Natural killer cell (primary cell): ENCODE measurements around the gene ZFAND2B. TPM values are rescaled to one million over a fixed set of nuclear protein-coding genes. Genes with fewer than 3 reads are reported as not detected.

ENCODE experiments used
- ATAC-seq, 3 donors: fragments of 150-1000 bp in 2 of 3; fragments of 200-7000 bp in 1 of 3; cut with Tn5 transposase; 1 replicate in 1 of 3; 2 replicates in 2 of 3; pipeline ENCODE4 v1.10.0; 2021; ENCODE audit warnings: mild to moderate bottlenecking in 2 of 3, moderate library complexity in 2 of 3
- DNase-seq, 2 donors: peaks; one replicate each; pipeline versions ENCODE4 v3.0.0 to v3.0.0-alpha.2; 2013 to 2021; ENCODE audit warnings: mixed read lengths in 1 of 2
- H3K27ac ChIP-seq: one replicate; pipeline ENCODE4 v1.5.1; 2013; ENCODE audit warnings: mild to moderate bottlenecking, low read length
- H3K27me3 ChIP-seq: one replicate; pipeline ENCODE4 v1.6.1; 2013; ENCODE audit warnings: low read length; ENCODE audit not compliant: control insufficient read depth, insufficient read depth
- H3K36me3 ChIP-seq: one replicate; pipeline ENCODE4 v1.6.1; 2013; ENCODE audit warnings: low read length; ENCODE audit not compliant: control insufficient read depth, insufficient read depth
- H3K4me1 ChIP-seq: one replicate; pipeline ENCODE4 v1.6.1; 2013; ENCODE audit warnings: low read length; ENCODE audit not compliant: control insufficient read depth, insufficient read depth
- H3K4me3 ChIP-seq: one replicate; pipeline ENCODE4 v1.5.1; 2013; ENCODE audit warnings: low read length
- H3K9me3 ChIP-seq: one replicate; pipeline ENCODE4 v1.6.1; 2013; ENCODE audit warnings: low read length; ENCODE audit not compliant: control insufficient read depth, insufficient read depth
- H3K27ac Mint-ChIP-seq, 2 donors: one replicate each; pipeline ENCODE4 v1.8.0; 2022; ENCODE audit warnings: mild to moderate bottlenecking in 2 of 2, mixed read lengths in 2 of 2, moderate library complexity in 1 of 2
- H3K27me3 Mint-ChIP-seq, 2 donors: one replicate each; pipeline ENCODE4 v1.8.0; 2022; ENCODE audit warnings: low read depth in 2 of 2, mixed read lengths in 2 of 2
- H3K36me3 Mint-ChIP-seq: one replicate; pipeline ENCODE4 v1.8.0; 2022; ENCODE audit warnings: mixed read lengths
- H3K4me1 Mint-ChIP-seq, 2 donors: one replicate each; pipeline ENCODE4 v1.8.0; 2022; ENCODE audit warnings: mixed read lengths in 2 of 2
- H3K4me3 Mint-ChIP-seq: one replicate; pipeline ENCODE4 v1.8.0; 2022; ENCODE audit warnings: mild to moderate bottlenecking, moderate library complexity, mixed read lengths
- H3K9me3 Mint-ChIP-seq, 2 donors: one replicate each; pipeline ENCODE4 v1.8.0; 2022; ENCODE audit warnings: mixed read lengths in 2 of 2
- CTCF ChIP-seq: fragments of 200-600 bp; IDR thresholded peaks from one replicate; pipeline ENCODE4 v1.8.0; 2022; ENCODE audit warnings: antibody characterized with exemption
- WGBS: methylation state at CpG from one replicate; pipeline ENCODE4 v1.1.7; 2013; ENCODE audit warnings: missing lambda C conversion rate; ENCODE audit not compliant: insufficient coverage; 5-methylcytosine and 5-hydroxymethylcytosine counted together
- intact Hi-C: fragments of 100-400 bp; cut with micrococcal nuclease; formaldehyde crosslinking; loops from one replicate; pipeline ENCODE4 v1.14.2; 2022
- total RNA-seq, 4 donors: library from RNA; stranded (reverse); fragments of 120-200 nt in 1 of 4; gene quantifications; one replicate each; pipeline versions ENCODE4 v1.2.3 to v1.2.4, GENCODE V29; 2013 to 2022

ZFAND2B gene
- total RNA-seq, 3 donors from 2014 or later (not counting 1 experiment from before 2014, with no cell fraction given): 67.6 to 84.0 (median 83.4) TPM

DNA sequence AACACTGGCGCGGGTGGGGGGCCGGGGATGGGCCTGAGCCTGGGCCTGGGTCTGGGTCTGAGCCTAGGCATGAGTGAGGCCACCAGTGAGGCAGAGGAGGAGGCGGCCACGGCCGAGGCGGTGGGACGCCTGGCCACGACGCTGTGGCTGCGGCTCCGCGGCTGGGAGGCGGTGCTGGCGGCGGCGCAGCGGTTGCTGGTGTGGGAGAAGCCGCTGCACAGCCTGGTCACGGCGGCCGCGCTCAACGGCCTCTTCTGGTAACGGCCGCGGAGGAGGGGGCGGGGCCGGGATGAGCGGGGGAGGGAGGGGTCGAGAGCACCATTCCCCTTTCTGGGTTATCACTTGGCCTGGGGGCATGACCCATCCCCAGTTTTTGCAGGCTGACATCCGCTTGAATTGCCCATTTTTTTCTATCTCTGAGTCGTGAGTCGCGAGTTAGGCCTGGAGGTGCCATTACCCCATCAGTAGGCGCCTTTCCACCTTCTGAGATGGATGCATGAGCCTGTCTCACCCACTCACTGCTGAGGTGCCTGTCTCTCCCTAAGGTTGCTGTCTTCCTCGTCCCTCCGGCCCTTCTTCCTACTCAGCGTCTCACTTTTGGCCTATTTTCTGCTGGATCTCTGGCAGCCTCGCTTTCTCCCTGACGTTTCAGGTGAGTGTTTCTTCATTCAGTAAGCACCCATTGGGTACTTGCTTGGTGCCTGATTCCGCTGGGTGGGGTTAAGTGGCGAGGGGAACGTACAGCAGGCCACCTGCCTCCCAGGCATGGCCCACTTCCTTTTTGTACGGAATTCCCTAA lies 28.0 kb upstream of the ZFAND2B start:
- ATAC-seq: peak; percentile 1 to 6 (median 2)
- Histone ChIP-seq H3K27me3 (no peaks in the 10 kb centered on the region), H3K36me3 (peaks cover 56% of the 10 kb centered on the region), H3K27ac (peak overlapping the region; percentile 51), H3K9me3 (no peaks in the 10 kb centered on the region), H3K4me1 (peaks cover 43% of the 10 kb centered on the region), H3K4me3 (peak overlapping the region; percentile 39)
- peak in 1 of 2 donors; percentile 66 for DNase-seq
- H3K27me3 Mint-ChIP-seq: no peaks in the 10 kb centered on the region
- peaks cover 9% of the 10 kb centered on the region for H3K36me3 Mint-ChIP-seq
- intact Hi-C loops: loop anchor here (1.0 to 10.0 kb wide), 4 partner anchors 18 to 281 kb away; partner anchors contain the start of genes DNPEP, NHEJ1 and ZFAND2B
- peak overlapping the region; percentile 99 to 100 for H3K27ac Mint-ChIP-seq
- no peaks in the 10 kb centered on the region for H3K9me3 Mint-ChIP-seq
- 2% methylated on average over 44 of the region's 45 CpGs for WGBS
- H3K4me3 Mint-ChIP-seq: peak overlapping the region; percentile 97
- H3K4me1 Mint-ChIP-seq: peaks cover 47 to 68% of the 10 kb centered on the region in 2 donors
- peak; percentile 18 for TF ChIP-seq CTCF

DNA sequence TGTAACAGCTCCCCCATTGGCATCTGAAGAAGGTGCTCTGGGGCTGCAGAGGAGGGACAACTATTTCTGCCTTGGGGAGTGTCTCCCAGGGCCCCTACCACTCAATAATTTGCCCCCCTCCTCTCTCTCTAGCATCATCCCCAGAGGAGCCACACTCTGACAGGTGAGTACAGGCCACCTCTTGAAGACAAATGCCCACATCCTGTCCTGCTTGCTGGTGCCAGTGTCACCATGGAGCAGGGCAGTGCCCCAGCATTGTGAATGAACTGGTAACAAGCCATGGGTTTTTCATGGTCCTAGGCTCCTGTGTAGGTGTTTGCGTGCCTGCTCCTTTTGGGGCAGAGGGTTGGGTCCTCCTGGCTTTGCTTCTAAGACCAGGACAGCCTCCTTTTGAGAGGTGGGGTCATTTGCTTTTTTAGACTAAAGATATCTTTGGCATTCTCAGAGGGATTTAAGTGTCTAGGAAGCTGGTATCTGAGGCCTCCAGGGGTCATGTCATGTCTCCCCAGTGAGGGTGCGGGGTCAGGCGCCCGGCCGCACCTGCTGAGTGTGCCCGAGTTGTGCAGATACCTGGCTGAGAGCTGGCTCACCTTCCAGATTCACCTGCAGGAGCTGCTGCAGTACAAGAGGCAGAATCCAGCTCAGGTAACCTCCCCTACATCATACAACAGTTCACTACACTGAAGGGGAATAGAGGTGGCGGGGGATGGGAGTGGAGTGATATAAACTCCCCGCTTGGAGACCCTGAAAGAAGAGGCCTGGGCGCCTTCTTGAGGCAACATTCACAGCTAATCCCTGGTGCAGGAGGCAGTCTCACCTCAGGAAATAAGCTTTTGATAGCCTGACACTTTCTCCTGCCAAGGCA lies 26.7 kb upstream of the ZFAND2B start:
- no peaks in the 10 kb centered on the region for H3K36me3 Mint-ChIP-seq
- H3K4me3 Mint-ChIP-seq: peak overlapping the region; percentile 53
- H3K27me3 ChIP-seq: no peaks in the 10 kb centered on the region
- TF ChIP-seq CTCF: no peak
- no peak overlapping the region for H3K27ac ChIP-seq
- H3K9me3 Mint-ChIP-seq: no peaks in the 10 kb centered on the region
- H3K4me1 ChIP-seq: peaks cover 40% of the 10 kb centered on the region
- ATAC-seq (no peak), DNase-seq (no peak)
- intact Hi-C loops: loop anchor here (5.0 to 10.0 kb wide), 2 partner anchors 205 to 283 kb away; partner anchors contain the start of gene DNPEP
- no peak overlapping the region for H3K4me3 ChIP-seq
- 95% methylated on average over 8 of the region's 9 CpGs for WGBS
- no peaks in the 10 kb centered on the region for H3K27me3 Mint-ChIP-seq
- no peaks in the 10 kb centered on the region for H3K9me3 ChIP-seq
- H3K4me1 Mint-ChIP-seq: peaks cover 38 to 58% of the 10 kb centered on the region in 2 donors
- H3K27ac Mint-ChIP-seq: peak overlapping the region; percentile 99 to 100
- peaks cover 51% of the 10 kb centered on the region for H3K36me3 ChIP-seq

- Mint-ChIP-seq H3K27ac (no peak overlapping the region), H3K36me3 (no peaks in the 10 kb centered on the region), H3K4me3 (no peak overlapping the region), H3K27me3 (no peaks in the 10 kb centered on the region), H3K4me1 (peaks cover 31 to 52% of the 10 kb centered on the region in 2 donors), H3K9me3 (no peaks in the 10 kb centered on the region)
- Histone ChIP-seq H3K9me3 (no peaks in the 10 kb centered on the region), H3K4me3 (no peak overlapping the region), H3K27ac (no peak overlapping the region), H3K36me3 (peaks cover 53% of the 10 kb centered on the region), H3K27me3 (no peaks in the 10 kb centered on the region), H3K4me1 (peaks cover 28% of the 10 kb centered on the region)
- intact Hi-C loops: no loop called here
- WGBS: 94% methylated on average over 5 of the region's 5 CpGs
- ATAC-seq (no peak), DNase-seq (no peak)
- TF ChIP-seq CTCF: no peak
These were observed 25.6 kb upstream of the ZFAND2B start for GRCh38 chr2:219180961-219181360.
